Peyer's patch (tissue), 4 donors: ENCODE results near the gene MXD3. TPM values are rescaled to one million over a fixed set of nuclear protein-coding genes. Genes with fewer than 3 reads are reported as not detected.

Source experiments
- DNase-seq, 3 donors: peaks; one replicate each; pipeline ENCODE4 v3.0.0-alpha.2; 2017 to 2019
- H3K27ac ChIP-seq, 4 donors: fragments of 200-600 bp; sonication (generic); one replicate each; pipeline ENCODE4 v1.5.1; 2016 to 2019
- H3K27me3 ChIP-seq, 2 donors: fragments of 200-600 bp; sonication (generic); one replicate each; pipeline ENCODE4 v1.5.1; 2019
- H3K36me3 ChIP-seq, 3 donors: fragments of 200-600 bp; sonication (generic); one replicate each; pipeline ENCODE4 v1.5.1; 2016 to 2019
- H3K4me1 ChIP-seq, 4 donors: fragments of 200-600 bp; sonication (generic); one replicate each; pipeline ENCODE4 v1.5.1; 2016 to 2019
- H3K4me3 ChIP-seq, 4 donors: fragments of 200-600 bp; sonication (generic); 1 replicate in 3 of 4; 2 replicates in 1 of 4; pipeline ENCODE4 v1.5.1; 2016 to 2019; ENCODE audit warnings: mild to moderate bottlenecking in 1 of 4
- H3K9me3 ChIP-seq, 4 donors: fragments of 200-600 bp; sonication (generic); one replicate each; pipeline ENCODE4 v1.5.1; 2016 to 2019; ENCODE audit warnings: mild to moderate bottlenecking in 1 of 4
- CTCF ChIP-seq, 6 experiments: fragments of 450-650 bp in 4 of 6; fragments of 200-600 bp in 2 of 6; sonication (generic) in 1 of 6; IDR thresholded peaks; one replicate each; pipeline ENCODE4 v1.5.1; 2017 to 2019; ENCODE audit warnings: antibody characterized with exemption in 6 of 6, mild to moderate bottlenecking in 3 of 6, moderate library complexity in 1 of 6
- POLR2A ChIP-seq, 2 donors: fragments of 450-650 bp; IDR thresholded peaks; one replicate each; pipeline ENCODE4 v1.5.1; 2017; ENCODE audit warnings: antibody characterized with exemption in 2 of 2, mild to moderate bottlenecking in 2 of 2, moderate library complexity in 2 of 2
- total RNA-seq, 4 donors: library from RNA; depleted of rRNA; stranded (reverse); fragments of >200 nt; gene quantifications; one replicate each; pipeline ENCODE4 v1.1.0, GENCODE V29; 2016

MXD3 gene
- total RNA-seq, 4 donors from 2014 or later, result 6.8 to 25.8 (median 18.5) TPM

DNA sequence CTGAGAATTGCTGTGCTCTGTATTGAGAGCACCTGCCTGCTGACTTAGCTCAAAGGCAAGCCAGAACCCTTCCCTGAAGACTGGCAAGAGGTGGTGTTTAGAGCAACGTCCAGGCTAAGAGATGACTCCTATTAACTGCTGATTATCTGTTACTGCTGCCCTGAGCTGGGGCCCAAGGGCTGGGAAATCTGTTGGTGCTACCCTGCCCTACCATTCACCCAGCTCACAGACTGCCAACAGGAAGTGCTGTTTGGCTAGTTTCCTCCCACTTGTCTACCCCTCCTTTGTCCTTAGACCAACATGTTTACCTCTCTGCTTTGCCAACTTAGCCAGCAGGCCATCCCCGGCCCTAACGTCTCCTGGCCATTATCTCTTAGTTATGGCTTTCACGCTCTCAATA, 15.1 kb downstream of the MXD3 start:
- Histone ChIP-seq H3K27me3 (no peaks in the 10 kb centered on the region), H3K4me1 (peaks cover 3 to 35% (median 21%) of the 10 kb centered on the region in 4 donors), H3K27ac (peak overlapping the region in 1 of 4 donors; percentile 6), H3K36me3 (peaks cover 0 to 53% (median 0%) of the 10 kb centered on the region in 3 donors), H3K4me3 (no peak overlapping the region), H3K9me3 (no peaks in the 10 kb centered on the region)
- peak in 1 of 3 donors; percentile 23 for DNase-seq
- TF ChIP-seq POLR2A (IDR thresholded peaks at IDR 0.05), result no peak
- TF ChIP-seq CTCF (IDR thresholded peaks at IDR 0.05), result no peak

GRCh38 chr5:177295924-177296323, 15.8 kb downstream of the MXD3 start:
- Histone ChIP-seq H3K36me3 (peaks cover 0 to 59% (median 0%) of the 10 kb centered on the region in 3 donors), H3K27me3 (no peaks in the 10 kb centered on the region), H3K4me1 (peaks cover 3 to 29% (median 16%) of the 10 kb centered on the region in 4 donors), H3K4me3 (no peak overlapping the region), H3K9me3 (no peaks in the 10 kb centered on the region), H3K27ac (peak overlapping the region in 2 of 4 donors; percentile 6 to 15)
- DNase-seq, result peak in 1 of 3 donors; percentile 18
- TF ChIP-seq POLR2A (IDR thresholded peaks at IDR 0.05), result no peak
- no peak for TF ChIP-seq CTCF (IDR thresholded peaks at IDR 0.05)

DNA sequence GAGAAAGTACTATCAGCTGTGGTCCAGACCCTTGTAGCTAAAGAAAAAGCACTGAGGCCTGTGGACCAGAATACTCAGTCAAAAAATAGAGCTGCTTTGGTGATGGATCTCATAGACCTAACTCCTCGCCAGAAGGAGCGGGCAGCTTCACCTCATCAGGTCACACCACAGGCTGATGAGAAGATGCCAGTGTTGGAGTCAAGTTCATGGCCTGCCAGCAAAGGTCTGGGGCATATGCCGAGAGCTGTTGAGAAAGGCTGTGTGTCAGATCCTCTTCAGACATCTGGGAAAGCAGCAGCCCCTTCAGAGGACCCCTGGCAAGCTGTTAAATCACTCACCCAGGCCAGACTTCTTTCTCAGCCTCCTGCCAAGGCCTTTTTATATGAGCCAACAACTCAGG, 17.1 kb downstream of the MXD3 start:
- no peaks in the 10 kb centered on the region for H3K27me3 ChIP-seq
- H3K4me3 ChIP-seq, result no peak overlapping the region
- no peaks in the 10 kb centered on the region for H3K9me3 ChIP-seq
- peaks cover 0 to 16% (median 9%) of the 10 kb centered on the region in 4 donors for H3K4me1 ChIP-seq
- DNase-seq, result peak in 1 of 3 donors; percentile 14
- H3K27ac ChIP-seq, result no peak overlapping the region
- H3K36me3 ChIP-seq, result peaks cover 0 to 72% (median 0%) of the 10 kb centered on the region in 3 donors
- TF ChIP-seq POLR2A (IDR thresholded peaks at IDR 0.05) (no peak), CTCF (IDR thresholded peaks at IDR 0.05) (no peak)

- TF ChIP-seq CTCF (IDR thresholded peaks at IDR 0.05), result no peak
- no peak for TF ChIP-seq POLR2A (IDR thresholded peaks at IDR 0.05)
- Histone ChIP-seq H3K36me3 (peaks cover 0 to 78% (median 0%) of the 10 kb centered on the region in 3 donors), H3K27me3 (no peaks in the 10 kb centered on the region)
Observed at GRCh38 chr5:177293819-177294581, 17.7 kb downstream of the MXD3 start.

DNA sequence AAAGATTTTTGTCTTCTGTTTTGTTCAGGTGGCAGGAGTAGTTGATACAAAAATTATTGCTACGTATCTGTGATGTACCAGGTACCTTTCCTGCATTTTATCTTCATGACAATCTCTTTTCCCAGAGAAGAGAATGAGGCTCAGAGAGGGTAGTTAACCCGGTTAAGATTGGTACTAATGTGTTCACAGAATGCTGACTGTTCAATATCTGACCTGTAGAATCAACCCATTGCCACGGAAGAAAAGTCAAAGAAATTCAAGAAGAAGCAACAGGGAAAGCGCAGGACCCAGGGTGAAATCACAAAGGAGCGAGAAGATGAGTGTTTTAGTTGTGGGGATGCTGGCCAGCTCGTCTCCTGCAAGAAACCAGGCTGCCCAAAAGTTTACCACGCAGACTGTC, 20.0 kb downstream of the MXD3 start:
- TF ChIP-seq POLR2A (IDR thresholded peaks at IDR 0.05) (no peak), CTCF (IDR thresholded peaks at IDR 0.05) (no peak)
- no peaks in the 10 kb centered on the region for H3K27me3 ChIP-seq
- H3K27ac ChIP-seq, result no peak overlapping the region
- H3K9me3 ChIP-seq, result no peaks in the 10 kb centered on the region
- H3K36me3 ChIP-seq, result peaks cover 0 to 98% (median 0%) of the 10 kb centered on the region in 3 donors
- DNase-seq, result no peak
- no peak overlapping the region for H3K4me3 ChIP-seq
- peaks cover 0 to 10% (median 8%) of the 10 kb centered on the region in 4 donors for H3K4me1 ChIP-seq

More at GRCh38 chr5:177293819-177294581, 17.7 kb downstream of the MXD3 start:
- H3K4me1 ChIP-seq, result peaks cover 0 to 10% (median 9%) of the 10 kb centered on the region in 4 donors
- H3K9me3 ChIP-seq, result no peaks in the 10 kb centered on the region
- H3K27ac ChIP-seq, result no peak overlapping the region
- DNase-seq, result peak in 1 of 3 donors; percentile 14
- H3K4me3 ChIP-seq, result no peak overlapping the region
